GM19452 (cell line): ENCODE data around the gene IAH1.

Source experiments
- ATAC-seq: cut with Tn5 transposase; IDR thresholded peaks from one replicate; pipeline ENCODE4 v1.9.1; 2021; ENCODE audit not compliant: unreplicated experiment

Gene IAH1

DNA sequence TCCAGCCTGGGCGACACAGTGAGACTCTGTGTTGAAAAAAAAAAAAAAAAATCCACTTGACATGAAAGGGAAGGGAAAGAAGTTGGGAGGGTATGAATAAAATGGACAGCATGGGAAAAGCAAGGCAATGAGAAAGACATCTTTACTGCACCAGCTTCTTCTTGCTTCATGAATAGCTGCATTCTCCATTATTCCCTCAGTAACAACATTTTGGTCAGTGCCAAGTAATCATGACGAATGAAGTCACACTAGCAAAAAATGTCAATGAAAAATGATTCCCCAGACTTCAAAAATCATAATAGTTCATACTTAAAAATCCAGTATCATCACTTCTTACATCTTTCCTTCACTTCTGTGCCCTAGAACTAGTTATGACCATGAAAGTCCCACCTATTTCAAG is 50.9 kb downstream of the IAH1 start:
- no peak for ATAC-seq

DNA sequence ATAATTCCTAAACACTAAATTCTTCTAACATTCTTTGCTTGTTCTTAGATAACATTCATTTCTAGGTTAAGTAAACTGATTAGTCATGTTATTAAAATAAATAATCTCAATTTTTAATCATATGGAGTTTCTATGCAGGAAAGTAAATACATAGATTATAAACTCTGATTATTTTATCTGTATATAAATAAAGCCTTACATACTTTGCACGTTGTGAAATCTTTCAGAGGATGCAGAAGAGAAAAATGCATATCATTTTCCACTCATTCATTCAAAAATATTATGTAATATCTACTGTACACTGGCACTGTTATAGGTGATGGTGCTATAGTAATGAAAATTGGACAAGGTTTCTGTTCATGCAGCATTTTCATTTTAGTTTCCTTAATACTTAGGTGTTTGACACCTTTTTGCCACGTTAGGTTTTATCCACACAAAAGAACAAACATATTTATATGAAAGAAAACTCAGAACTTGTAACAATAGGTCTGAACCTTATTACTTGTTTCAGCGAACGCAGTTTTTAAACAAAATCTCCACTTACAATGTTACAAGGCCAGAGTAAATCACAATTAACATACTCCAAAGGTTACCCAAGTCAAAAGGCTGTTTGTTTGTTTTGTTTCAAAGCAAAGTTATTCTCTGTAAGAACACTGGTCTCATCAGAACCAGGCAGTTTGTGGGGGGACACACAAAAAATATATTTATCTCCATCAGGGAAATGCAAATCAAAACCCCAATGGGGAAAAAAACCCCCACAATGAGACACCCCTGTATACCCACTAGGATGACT is 53.8 kb downstream of the IAH1 start:
- ATAC-seq, result no peak

DNA sequence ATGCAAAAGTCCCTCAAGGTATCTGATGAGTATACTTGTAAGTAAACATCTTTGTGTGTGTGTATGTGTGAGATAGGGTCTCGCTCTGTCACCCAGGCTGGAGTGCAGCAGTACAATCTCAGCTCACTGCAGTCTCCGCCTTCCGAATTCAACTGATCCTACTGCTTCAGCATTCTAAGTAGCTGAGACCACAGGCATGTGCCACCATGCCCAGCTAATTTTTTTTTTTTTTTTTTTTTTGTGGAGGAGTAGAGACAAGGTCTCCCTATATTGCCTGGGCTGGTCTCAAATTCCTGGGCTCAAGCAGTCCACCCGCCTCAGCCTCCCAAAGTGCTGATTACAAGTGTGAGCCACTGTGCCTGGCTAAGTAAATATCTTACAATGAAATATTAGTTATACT is 58.1 kb downstream of the IAH1 start:
- ATAC-seq, result no peak

DNA sequence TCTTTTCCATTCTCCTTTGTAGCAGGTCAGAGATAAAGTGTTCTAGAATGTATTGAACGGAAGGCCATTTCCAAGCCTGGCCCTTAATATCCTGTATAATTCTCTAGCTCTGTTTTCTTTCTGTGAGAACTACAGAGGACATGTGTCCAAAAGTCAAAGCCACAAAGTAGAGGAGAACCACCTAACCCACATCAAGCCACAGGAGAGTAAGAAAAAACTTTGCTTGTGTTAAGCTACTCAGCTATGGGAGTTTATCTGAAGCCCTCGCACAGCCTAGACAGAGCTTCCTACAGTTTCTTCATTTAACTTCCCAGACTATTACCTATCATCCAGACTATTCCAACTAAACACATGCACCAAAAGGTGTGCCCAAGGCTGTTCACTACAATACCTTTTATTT is 59.3 kb downstream of the IAH1 start:
- ATAC-seq, result no peak

DNA sequence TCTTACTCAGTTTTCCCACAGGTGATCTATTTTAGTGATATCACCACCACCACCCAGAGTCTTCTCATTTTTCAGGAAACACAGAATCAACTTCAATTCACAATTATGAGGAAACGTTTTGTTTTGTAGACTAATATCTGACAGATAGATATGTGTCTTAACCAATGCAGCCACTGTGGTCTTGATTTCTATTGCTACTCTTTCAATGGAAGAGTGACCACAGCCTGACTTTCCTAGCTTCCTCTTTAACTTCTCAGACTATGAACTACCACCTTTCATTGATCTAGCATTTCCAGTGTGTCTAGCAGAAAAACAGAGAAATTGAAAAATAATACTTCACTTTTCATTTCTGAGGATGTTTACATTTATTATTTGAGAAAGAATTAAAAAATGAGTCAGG is 60.8 kb downstream of the IAH1 start:
- ATAC-seq, result no peak

DNA sequence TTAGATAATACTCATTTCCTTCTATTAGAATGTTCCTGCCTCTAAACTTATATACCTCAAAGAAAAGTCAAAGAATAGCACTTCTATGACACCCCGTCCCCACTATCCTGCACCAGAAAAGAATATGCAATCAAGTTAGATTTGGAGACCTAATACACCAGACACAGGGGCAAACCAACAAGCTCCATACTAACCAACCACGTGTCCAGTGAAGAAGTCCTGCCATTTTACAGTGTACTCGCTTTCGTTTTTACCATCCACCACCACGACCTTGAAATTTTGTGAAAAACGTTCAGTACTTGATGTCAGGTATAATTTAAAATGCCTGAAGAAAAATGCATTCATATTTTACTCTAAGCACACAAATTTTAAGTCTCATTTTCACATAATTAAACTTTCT is 62.2 kb downstream of the IAH1 start:
- ATAC-seq, result no peak

DNA sequence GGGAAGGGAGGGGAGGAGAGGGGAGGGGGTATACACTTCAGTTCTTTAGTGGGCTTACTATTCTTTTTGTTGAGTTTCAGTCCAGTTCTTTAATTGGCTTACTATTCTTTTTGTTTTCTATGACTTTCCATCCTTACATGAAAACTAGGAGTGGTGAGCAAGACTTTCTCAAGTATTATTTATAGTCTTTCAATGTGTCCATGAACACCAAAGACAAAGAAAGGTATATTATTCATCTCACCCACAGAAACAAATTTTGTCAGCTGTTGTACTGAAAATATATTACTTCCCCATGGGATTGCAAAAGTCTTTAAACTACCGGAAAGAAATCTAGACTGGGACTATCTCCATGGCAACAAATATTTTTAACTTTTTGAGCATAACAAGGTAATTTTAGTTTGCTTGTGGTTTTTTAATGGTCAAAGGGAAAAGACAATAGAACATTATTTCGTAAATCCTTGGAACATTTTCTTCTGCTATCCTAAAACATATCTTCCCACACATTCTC is 63.7 kb downstream of the IAH1 start:
- no peak for ATAC-seq
